Fibroblast of lung (primary cell): Measurements from ENCODE around the gene KIAA1217. TPM values are rescaled to one million over a fixed set of nuclear protein-coding genes. Genes with fewer than 3 reads are reported as not detected.

Source experiments
- DNase-seq, 2 donors: peaks; one replicate each; pipeline versions ENCODE4 v3.0.0 to v3.0.0-alpha.2; 2010; ENCODE audit warnings: low read depth in 2 of 2
- H2AFZ ChIP-seq: 2 replicates; pipeline ENCODE4 v1.5.1; 2012; ENCODE audit warnings: low read length, control low read depth, inconsistent platforms
- H3K27ac ChIP-seq: 2 replicates; pipeline ENCODE4 v1.5.1; 2011; ENCODE audit warnings: low read length, control low read depth; ENCODE audit not compliant: insufficient read depth
- H3K27me3 ChIP-seq: 2 replicates; pipeline ENCODE4 v1.5.1; 2011; ENCODE audit warnings: mild to moderate bottlenecking, low read length; ENCODE audit not compliant: control insufficient read depth, insufficient read depth
- H3K36me3 ChIP-seq: 2 replicates; pipeline ENCODE4 v1.5.1; 2011; ENCODE audit warnings: low read length; ENCODE audit not compliant: control insufficient read depth, insufficient read depth
- H3K4me1 ChIP-seq: 2 replicates; pipeline ENCODE4 v1.5.1; 2011; ENCODE audit warnings: low read length; ENCODE audit not compliant: control insufficient read depth, insufficient read depth; ENCODE audit errors: extremely low read depth
- H3K4me2 ChIP-seq: 2 replicates; pipeline ENCODE4 v1.5.1; 2011; ENCODE audit warnings: low read length, control low read depth; ENCODE audit not compliant: insufficient read depth; ENCODE audit errors: extremely low read depth
- H3K4me3 ChIP-seq, 4 experiments: fragments of 200-600 bp in 1 of 4; sonication (generic) in 1 of 4; replicated peaks in 1 of 4; 2 replicates each; pipeline ENCODE4 v1.5.1; 2011 to 2016; ENCODE audit warnings: low read length in 4 of 4, low read depth in 3 of 4, mild to moderate bottlenecking in 3 of 4, control low read depth in 2 of 4, inconsistent platforms in 1 of 4, mixed read lengths in 1 of 4; ENCODE audit not compliant: insufficient read depth in 1 of 4; ENCODE audit errors: control extremely low read depth in 1 of 4
- H3K79me2 ChIP-seq: 2 replicates; pipeline ENCODE4 v1.5.1; 2012; ENCODE audit warnings: mild to moderate bottlenecking, low read length, inconsistent platforms; ENCODE audit not compliant: control insufficient read depth, insufficient read depth
- H3K9ac ChIP-seq: 2 replicates; pipeline ENCODE4 v1.5.1; 2011; ENCODE audit warnings: mild to moderate bottlenecking, low read length, control low read depth; ENCODE audit not compliant: insufficient read depth
- H3K9me3 ChIP-seq: 2 replicates; pipeline ENCODE4 v1.5.1; 2012; ENCODE audit warnings: low read depth, low read length; ENCODE audit not compliant: control insufficient read depth, insufficient read depth
- H4K20me1 ChIP-seq: 2 replicates; pipeline ENCODE4 v1.5.1; 2011; ENCODE audit warnings: low read length; ENCODE audit not compliant: control insufficient read depth, insufficient read depth; ENCODE audit errors: extremely low read depth
- EZH2 ChIP-seq: IDR thresholded peaks from 2 replicates; pipeline ENCODE4 v1.5.1; 2012; ENCODE audit warnings: low read length, control low read depth, mild to moderate bottlenecking; ENCODE audit errors: missing control alignments
- polyA plus RNA-seq, 2 donors: library from polyadenylated mRNA; depleted of rRNA in 1 of 2; stranded (reverse) in 1 of 2; unstranded in 1 of 2; fragments of >200 nt; gene quantifications; 2 replicates each; pipeline ENCODE4 v1.2.1, GENCODE V29; 2011 to 2012; ENCODE audit warnings: missing spikeins in 1 of 2
- total RNA-seq: library from RNA; depleted of rRNA; stranded (reverse); fragments of >200 nt; gene quantifications from 2 replicates; pipeline ENCODE4 v1.2.1, GENCODE V29; 2014
- TF ChIP-seq, protein P1 (sequence below), 2 donors: IDR thresholded peaks in 1 of 2; conservative IDR thresholded peaks in 1 of 2; 1 replicate in 1 of 2; 2 replicates in 1 of 2; pipeline ENCODE4 v1.5.1; 2011 to 2012; ENCODE audit warnings: low read length in 2 of 2, control low read depth in 1 of 2, inconsistent platforms in 1 of 2, low read depth in 1 of 2, mild to moderate bottlenecking in 1 of 2

KIAA1217 gene
- total and polyA plus RNA-seq, 2 donors (not counting 1 experiment from before 2014, with no cell fraction given) = 0.92 to 1.5 TPM

DNA sequence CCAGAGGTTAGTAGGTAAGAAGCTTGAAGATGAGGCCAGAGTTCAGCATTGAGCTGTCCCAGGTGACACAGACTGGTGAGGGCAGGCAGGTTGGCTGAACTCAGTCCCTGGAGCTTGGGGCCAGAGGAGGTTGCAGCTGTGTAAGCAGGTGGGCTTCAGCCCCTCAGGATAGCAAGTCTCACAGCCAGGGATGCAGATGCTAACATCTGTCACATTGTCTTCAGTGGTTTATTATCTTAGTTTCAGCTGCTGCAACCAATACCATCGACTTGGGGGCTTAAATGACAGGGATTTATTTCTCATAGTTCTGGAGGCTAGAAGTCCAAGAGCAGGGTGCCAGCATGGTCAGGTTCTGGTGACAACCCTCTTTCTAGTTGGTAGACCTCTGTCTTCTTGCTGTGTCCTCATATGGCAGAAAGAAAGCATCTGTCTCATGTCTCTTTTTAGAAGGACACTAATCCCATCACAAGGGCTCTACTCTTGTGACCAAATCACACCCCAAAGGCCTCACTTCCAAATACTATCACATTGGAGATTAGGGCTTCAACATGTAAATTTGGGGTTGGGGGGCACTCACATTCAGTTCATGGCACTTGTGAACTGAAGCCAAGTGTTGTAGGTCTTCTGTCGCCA is 146.2 kb downstream of the KIAA1217 start:
- H3K9ac ChIP-seq = no peak overlapping the region
- H3K4me2 ChIP-seq = no peak overlapping the region
- H3K4me3 ChIP-seq = no peak overlapping the region
- no peak for DNase-seq
- no peak overlapping the region for H3K27ac ChIP-seq
- H2AFZ ChIP-seq = no peak overlapping the region
- no peaks in the 10 kb centered on the region for H3K4me1 ChIP-seq
- TF ChIP-seq, protein P1, sequence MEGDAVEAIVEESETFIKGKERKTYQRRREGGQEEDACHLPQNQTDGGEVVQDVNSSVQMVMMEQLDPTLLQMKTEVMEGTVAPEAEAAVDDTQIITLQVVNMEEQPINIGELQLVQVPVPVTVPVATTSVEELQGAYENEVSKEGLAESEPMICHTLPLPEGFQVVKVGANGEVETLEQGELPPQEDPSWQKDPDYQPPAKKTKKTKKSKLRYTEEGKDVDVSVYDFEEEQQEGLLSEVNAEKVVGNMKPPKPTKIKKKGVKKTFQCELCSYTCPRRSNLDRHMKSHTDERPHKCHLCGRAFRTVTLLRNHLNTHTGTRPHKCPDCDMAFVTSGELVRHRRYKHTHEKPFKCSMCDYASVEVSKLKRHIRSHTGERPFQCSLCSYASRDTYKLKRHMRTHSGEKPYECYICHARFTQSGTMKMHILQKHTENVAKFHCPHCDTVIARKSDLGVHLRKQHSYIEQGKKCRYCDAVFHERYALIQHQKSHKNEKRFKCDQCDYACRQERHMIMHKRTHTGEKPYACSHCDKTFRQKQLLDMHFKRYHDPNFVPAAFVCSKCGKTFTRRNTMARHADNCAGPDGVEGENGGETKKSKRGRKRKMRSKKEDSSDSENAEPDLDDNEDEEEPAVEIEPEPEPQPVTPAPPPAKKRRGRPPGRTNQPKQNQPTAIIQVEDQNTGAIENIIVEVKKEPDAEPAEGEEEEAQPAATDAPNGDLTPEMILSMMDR (conservative IDR thresholded peaks at IDR 0.05 in 1 of 2, IDR thresholded peaks at IDR 0.05 in 1 of 2; ENCODE audit: low read depth in 1 of 2, low read length in 2 of 2) = no peak
- TF ChIP-seq EZH2 = no peak
- no peaks in the 10 kb centered on the region for H3K27me3 ChIP-seq
- no peaks in the 10 kb centered on the region for H3K36me3 ChIP-seq
- H4K20me1 ChIP-seq = no peaks in the 10 kb centered on the region
- no peaks in the 10 kb centered on the region for H3K79me2 ChIP-seq
- no peaks in the 10 kb centered on the region for H3K9me3 ChIP-seq

DNA sequence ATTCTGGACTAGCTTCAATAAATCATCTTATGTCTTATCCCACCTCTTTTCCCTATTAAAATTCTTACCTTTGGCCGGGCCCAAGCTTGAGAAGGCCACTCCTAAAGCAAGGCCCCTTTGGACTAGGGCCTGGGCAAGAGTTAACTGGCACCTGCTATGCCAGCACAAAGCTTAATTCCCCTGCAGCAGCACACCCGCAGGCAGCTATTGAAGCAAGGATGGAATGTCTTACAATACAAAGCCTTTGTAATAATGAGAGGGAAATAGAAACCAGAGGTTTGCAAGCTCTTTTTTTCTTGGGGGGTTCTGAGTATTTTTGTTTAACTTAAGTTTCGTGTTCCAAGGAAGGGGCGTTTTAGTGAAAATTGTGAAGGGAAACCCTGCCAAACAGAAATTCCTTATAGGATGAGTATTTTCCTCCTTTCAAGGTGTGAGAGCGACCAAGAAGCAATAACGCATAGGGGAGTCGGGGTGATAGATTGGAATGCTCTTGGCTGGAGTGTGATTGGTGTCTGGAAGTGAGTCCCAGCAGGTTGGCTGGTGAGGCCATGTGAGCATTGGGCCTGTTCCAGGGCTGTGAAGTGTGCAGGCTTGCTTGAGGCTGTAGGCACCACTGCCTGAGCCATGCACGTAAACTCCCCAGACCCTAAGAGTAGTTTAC is 148.5 kb downstream of the KIAA1217 start:
- no peak overlapping the region for H3K4me3 ChIP-seq
- no peak overlapping the region for H3K9ac ChIP-seq
- no peak overlapping the region for H3K27ac ChIP-seq
- H3K27me3 ChIP-seq = no peaks in the 10 kb centered on the region
- H3K4me1 ChIP-seq = no peaks in the 10 kb centered on the region
- no peak for TF ChIP-seq EZH2
- TF ChIP-seq, protein P1 (conservative IDR thresholded peaks at IDR 0.05 in 1 of 2, IDR thresholded peaks at IDR 0.05 in 1 of 2; ENCODE audit: low read depth in 1 of 2, low read length in 2 of 2) = no peak
- no peak overlapping the region for H3K4me2 ChIP-seq
- no peaks in the 10 kb centered on the region for H4K20me1 ChIP-seq
- DNase-seq = peak in 1 of 2 donors; percentile 58
- no peaks in the 10 kb centered on the region for H3K9me3 ChIP-seq
- no peak overlapping the region for H2AFZ ChIP-seq
- H3K36me3 ChIP-seq = no peaks in the 10 kb centered on the region
- no peaks in the 10 kb centered on the region for H3K79me2 ChIP-seq

DNA sequence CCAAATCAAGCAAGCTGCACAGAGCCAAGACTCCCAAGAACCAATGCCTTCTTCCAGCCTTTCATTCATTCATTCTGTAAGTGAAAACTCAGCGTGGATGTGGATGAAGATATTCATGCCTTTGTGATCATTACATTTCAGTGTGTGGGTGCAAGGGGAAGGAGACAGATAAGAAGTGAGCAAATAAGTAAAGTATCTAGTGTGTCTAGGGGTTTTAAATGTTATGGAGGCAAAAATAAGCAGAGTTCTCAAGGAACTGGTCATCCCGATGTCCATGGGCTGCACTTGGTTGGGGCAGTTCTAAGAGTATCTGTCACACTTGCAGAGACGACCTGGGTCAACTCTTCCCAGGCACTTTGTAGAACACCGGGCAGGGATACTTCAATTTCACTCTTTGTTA is 149.1 kb downstream of the KIAA1217 start:
- no peak overlapping the region for H3K4me3 ChIP-seq
- no peak overlapping the region for H3K9ac ChIP-seq
- no peaks in the 10 kb centered on the region for H3K9me3 ChIP-seq
- no peak overlapping the region for H3K4me2 ChIP-seq
- no peaks in the 10 kb centered on the region for H3K27me3 ChIP-seq
- no peaks in the 10 kb centered on the region for H3K4me1 ChIP-seq
- H3K79me2 ChIP-seq = no peaks in the 10 kb centered on the region
- H3K36me3 ChIP-seq = no peaks in the 10 kb centered on the region
- no peak overlapping the region for H3K27ac ChIP-seq
- TF ChIP-seq EZH2 = no peak
- TF ChIP-seq, protein P1 (conservative IDR thresholded peaks at IDR 0.05 in 1 of 2, IDR thresholded peaks at IDR 0.05 in 1 of 2; ENCODE audit: low read depth in 1 of 2, low read length in 2 of 2) = no peak
- no peak overlapping the region for H2AFZ ChIP-seq
- H4K20me1 ChIP-seq = no peaks in the 10 kb centered on the region
- DNase-seq = peak in 1 of 2 donors; percentile 63
